ENCODE data around the gene TBCE.

TBCE gene

GRCh38 chr1:235442788-235443429, 75.7 kb downstream of the TBCE start:
- no peak for TF ChIP-seq CTCF (IDR thresholded peaks at IDR 0.05; ENCODE audit: extremely low read depth, insufficient read depth, missing control alignments)
- no peak for DNase-seq (ENCODE audit: low spot score)
- in situ Hi-C loops (cut with MboI; ENCODE audit: low pct_unique_long_range_greater_than_20kb, low sequenced_read_pairs, unreplicated experiment), result no loop called here

- in situ Hi-C loops (cut with MboI; ENCODE audit: low pct_unique_long_range_greater_than_20kb, low sequenced_read_pairs, unreplicated experiment), result no loop called here
Observed at GRCh38 chr1:235448616-235449015, 81.4 kb downstream of the TBCE start.

GRCh38 chr1:235450433-235450832, 83.2 kb downstream of the TBCE start:
- in situ Hi-C loops (cut with MboI; ENCODE audit: low pct_unique_long_range_greater_than_20kb, low sequenced_read_pairs, unreplicated experiment), result no loop called here
- DNase-seq (ENCODE audit: low spot score), result no peak
- TF ChIP-seq CTCF (IDR thresholded peaks at IDR 0.05; ENCODE audit: extremely low read depth, insufficient read depth, missing control alignments), result no peak

More at GRCh38 chr1:235448616-235449015, 81.4 kb downstream of the TBCE start:
- TF ChIP-seq CTCF (IDR thresholded peaks at IDR 0.05; ENCODE audit: extremely low read depth, insufficient read depth, missing control alignments), result no peak
- no peak for DNase-seq (ENCODE audit: low spot score)

- in situ Hi-C loops (cut with MboI; ENCODE audit: low pct_unique_long_range_greater_than_20kb, low sequenced_read_pairs, unreplicated experiment), result no loop called here
- DNase-seq (ENCODE audit: low spot score), result no peak
- TF ChIP-seq CTCF (IDR thresholded peaks at IDR 0.05; ENCODE audit: extremely low read depth, insufficient read depth, missing control alignments), result no peak
Observed at GRCh38 chr1:235450886-235451483, 83.8 kb downstream of the TBCE start.

- in situ Hi-C loops (cut with MboI; ENCODE audit: low pct_unique_long_range_greater_than_20kb, low sequenced_read_pairs, unreplicated experiment), result no loop called here
- DNase-seq (ENCODE audit: low spot score), result no peak
- no peak for TF ChIP-seq CTCF (IDR thresholded peaks at IDR 0.05; ENCODE audit: extremely low read depth, insufficient read depth, missing control alignments)
Observed at GRCh38 chr1:235454021-235454420, 86.8 kb downstream of the TBCE start.

- DNase-seq (ENCODE audit: low spot score), result no peak
- TF ChIP-seq CTCF (IDR thresholded peaks at IDR 0.05; ENCODE audit: extremely low read depth, insufficient read depth, missing control alignments), result no peak
- in situ Hi-C loops (cut with MboI; ENCODE audit: low pct_unique_long_range_greater_than_20kb, low sequenced_read_pairs, unreplicated experiment), result no loop called here
Observed at GRCh38 chr1:235455097-235455496, 87.9 kb downstream of the TBCE start.

All from GM13977 (cell line).